HuH-7.5 (cell line): ENCODE measurements around the gene ACTL8.
"Not testable (repeated sequence)": the region's sequence is repeated elsewhere in the genome, so short reads cannot be mapped to it uniquely, and the experiment has no call there.

Experiments
- DNase-seq: peaks from one replicate; pipeline ENCODE4 v3.0.0; 2011; ENCODE audit warnings: low spot score

Gene ACTL8

DNA sequence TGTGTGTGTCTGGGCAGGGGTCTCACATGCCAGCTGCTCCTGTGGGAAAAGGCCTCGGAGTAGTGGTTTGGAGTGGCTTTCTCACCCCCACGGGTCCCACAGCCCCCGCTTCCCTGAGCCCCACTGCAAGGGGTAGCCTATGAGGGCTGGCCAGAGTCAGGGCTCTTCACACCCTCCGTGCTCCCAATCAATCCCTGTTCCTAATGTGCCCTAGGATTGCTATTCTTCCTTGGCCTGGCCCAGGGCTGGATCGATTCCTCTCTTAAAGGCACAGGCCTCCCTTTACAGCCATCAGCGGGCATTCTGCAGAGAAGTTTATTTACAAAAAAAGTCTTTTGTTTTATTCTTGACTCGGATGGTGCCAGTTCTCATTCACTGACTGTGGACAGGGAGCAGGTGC lies 19.3 kb upstream of the ACTL8 start:
- no peak for DNase-seq

DNA sequence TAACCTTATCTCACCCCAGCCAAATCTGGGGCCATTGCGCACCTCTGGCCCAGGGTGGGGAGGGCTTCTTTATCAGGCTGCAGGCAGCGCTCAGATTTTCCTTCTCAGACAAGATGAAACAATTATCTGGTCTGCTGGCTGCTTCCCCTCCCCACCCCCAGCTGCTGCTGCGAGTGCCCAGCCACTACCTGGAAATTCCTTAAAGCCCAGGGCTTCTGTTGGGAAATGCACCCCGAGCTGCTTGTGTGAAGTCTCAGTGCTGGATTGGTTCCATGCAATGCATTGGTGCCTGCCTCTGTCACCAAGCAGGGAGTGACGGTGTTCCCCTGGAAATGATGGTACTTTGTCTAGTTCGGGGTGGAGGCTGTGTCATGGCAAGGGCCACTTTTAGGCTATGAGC lies 18.5 kb upstream of the ACTL8 start:
- no peak for DNase-seq

DNA sequence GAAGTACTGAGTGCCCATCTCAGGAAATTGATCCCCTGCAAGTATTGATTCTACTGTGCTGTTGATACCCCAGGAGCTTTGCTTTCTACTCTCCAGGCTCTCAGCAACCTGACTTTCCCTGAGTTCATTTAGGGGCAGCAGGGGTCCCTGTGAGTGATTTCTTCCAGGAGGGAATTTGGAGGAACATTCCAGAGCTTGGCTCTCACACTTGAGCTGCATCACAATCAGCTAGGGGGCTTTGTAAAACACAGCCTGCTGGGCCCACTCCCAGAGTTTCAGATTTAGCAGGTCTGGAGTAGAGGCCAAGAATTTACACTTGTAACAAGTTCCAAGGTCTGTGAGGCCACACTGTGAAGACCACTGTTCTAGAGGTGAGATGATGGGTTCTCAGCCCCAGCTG lies 16.1 kb upstream of the ACTL8 start:
- no peak for DNase-seq

DNA sequence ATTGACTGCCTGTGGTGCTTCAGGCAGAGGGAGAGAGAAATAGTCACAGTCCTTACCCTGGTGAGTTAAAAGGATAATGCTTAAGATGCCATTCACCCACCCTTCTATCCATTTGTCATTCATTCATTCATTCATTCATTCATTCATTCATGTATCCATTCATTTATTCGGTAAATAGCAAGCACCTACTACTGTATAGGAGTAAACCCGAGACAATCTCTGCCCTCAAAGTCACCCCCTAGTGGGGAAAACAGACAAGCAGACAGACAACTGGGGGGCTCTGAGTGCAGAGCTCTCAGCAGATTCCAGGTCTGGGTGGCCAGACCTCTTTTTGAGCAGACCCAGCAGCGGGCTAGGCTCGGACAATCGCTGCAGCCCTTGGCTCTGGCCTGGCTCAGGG lies 14.1 kb upstream of the ACTL8 start:
- no peak for DNase-seq

DNA sequence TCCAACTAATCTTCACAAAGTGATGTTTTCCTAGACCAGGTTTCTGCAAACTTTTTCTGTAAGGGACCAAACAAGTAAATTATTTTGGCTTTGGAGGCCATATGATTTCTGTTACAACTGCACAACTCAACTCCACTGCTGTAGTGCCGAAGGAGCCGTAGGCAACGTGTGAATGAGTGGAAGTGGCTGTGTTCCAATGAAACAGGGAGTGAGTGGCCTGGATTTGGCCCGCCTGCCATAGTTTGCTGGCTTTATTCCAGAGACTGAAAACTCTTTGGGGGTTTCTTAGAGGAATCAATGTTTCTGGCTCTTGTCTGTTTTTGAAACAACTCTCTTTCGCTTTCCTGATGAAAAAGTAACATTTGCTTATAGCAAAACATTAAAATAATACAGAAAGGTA lies 12.6 kb upstream of the ACTL8 start:
- DNase-seq = no peak

DNA sequence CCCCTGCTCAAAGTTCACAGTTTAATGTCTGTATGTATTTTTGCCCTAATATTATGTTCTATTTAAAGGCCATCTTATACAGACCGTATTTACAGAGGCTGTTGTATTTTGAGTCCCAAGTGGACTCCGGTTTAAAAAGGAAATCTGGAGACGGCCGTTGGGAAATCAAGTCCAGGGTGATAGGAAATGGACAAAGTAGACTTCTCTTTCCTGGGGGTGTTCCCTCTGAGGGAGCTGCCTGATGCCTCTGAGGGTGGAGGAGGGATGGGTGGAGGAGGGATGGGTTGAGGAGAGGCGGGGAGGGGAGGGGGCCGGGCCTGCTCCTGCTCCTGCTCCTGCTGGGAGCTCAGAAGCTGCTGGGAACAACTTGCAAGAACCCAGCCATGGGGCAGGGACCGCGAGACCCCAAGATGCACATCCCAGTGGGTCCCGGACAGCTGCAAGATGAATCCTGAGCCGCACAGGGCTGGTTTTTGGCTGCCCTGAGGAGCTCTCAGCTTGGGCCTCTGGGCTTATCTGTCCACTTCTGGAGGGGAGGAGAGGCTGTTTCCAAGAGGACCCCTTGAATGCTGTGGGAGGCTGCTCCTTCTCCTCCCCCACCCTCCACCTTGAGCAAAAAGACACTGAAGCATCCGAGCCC lies 12.0 kb upstream of the ACTL8 start:
- DNase-seq = no peak

DNA sequence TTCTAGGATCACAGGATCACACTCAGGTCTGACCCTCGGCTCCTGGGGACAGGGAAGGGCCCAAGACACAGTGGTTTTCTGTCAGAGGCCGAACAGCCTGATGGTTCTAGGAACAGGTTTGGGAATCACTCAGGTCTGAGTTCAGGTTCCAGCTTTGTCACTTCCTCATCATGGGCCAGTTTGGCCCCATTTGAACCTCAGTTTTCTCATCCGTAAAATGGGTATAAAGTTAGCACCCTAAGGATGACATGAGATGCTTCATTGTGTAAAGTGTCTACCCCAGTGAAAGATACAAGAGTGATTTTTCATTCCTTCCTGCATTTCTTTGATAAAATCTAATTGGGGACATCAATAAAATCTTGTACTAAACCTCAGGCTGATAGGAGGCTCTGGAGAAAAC lies 11.2 kb upstream of the ACTL8 start:
- no peak for DNase-seq

DNA sequence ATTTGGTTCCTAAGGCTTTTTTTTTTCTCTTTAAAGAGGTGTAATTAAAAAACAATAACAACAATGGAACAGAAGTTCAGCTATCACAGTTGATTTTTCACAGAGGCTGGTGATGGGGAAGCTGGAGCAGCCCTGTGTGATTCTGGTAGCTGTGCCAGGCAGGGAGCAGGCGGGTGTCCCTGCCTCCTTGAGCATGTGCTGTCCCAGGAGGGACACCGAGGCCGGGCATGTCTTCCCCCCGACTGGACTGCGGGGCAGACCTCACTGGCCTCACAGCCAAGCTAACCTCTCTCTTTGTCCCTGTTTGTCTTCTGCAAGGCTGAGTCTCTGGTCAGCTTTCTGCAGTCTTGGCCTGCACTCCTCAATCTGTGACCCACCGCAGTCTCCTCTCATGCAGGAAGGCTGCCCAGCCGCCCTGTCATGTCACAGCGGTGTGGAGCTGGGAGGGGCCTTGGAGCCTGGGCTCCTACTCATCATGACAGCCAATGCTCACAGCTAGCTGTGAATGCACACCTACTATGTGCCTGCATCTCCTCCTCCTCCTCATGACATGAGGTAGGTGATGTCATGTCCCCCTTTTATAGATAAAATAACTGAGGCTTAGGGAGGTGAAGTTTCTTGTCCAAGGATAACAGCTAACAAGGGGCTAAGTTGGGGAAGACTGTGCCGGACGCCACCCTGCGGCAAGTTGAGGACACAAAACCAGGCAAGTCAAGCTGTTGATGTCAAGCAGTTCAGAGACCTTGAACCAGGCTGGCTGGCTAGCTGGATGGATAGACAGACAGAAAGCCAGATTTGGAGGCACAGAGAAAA lies 10.3 kb upstream of the ACTL8 start:
- no peak for DNase-seq

DNA sequence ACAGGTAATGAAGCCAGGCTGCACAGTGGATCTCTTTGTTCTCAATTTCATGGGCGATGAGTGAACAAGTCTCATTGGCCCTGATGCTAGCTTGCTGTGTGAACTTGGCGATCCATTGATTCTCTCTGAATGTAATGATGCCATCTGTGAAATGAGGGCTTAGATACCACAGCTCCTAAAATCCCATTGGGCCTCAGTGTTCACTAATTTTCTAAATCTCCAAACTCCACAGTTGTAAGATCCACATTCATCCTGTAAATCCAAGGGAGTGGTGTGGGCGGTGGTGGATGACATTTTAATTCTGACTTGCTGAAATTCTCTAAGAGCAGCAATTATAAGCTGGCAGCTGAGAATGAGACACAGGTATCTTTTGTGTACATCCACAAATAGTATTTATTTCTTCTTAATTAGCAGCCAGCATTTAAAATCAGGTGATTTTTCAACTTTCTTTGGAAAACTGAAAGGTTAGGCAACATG lies 9.6 kb upstream of the ACTL8 start:
- DNase-seq = no peak

DNA sequence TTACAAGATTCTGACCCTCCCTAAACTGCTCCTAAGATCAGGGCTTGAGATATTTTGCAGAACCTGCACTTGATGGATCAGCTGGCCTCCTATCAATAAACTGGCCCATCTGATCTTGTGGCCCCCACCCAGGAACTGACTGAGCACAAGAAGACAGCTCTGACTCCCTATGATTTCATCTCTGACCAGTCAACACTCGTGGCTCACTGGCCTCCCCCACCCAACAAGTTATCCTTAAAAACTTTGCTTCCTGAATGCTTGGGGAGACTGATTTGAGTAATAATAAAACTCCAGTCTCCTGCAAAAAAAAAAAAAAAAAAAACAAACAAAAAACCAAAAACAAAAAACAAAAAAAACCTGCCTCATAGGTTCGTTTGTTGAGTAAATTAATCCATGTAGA lies 8.9 kb upstream of the ACTL8 start:
- not testable (repeated sequence) for DNase-seq

DNA sequence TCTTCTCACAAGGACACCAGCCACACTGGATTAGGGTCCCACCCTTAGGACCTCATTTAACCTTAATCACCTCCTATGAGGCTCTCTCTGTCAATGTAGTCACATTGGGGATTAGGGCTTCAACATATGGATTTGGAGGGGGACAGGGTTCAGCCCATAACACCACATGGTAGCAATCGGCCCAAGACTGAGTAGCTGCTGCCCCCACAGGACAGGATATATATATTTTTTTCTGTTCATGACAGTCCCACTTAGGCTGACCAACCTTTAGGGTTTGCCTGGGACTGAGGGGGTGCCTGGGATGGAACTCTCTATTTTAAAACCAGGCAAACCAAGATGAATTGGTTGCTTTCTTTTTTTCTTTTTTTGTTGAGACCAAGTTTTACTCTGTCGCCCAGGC lies 8.2 kb upstream of the ACTL8 start:
- no peak for DNase-seq

DNA sequence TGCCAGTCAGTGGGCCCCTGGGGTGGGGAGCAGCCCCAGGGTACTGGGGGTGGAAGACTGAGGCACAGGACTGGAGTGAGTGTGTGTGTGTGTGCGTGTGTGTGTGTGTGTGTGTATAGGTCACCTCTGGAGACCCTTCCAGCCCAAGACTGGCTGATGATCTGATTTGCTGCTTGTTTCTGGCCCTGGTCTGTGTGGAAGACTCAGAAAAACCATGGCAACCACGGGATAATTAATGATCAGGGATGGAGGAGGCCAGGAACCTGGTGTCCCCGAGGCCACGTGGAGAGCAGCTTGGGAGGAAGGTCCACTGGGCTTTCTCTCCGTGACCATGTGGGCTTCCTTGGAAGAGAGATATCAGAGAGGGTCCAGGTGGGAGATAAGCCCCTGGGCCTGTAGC lies 4.8 kb upstream of the ACTL8 start:
- no peak for DNase-seq

DNA sequence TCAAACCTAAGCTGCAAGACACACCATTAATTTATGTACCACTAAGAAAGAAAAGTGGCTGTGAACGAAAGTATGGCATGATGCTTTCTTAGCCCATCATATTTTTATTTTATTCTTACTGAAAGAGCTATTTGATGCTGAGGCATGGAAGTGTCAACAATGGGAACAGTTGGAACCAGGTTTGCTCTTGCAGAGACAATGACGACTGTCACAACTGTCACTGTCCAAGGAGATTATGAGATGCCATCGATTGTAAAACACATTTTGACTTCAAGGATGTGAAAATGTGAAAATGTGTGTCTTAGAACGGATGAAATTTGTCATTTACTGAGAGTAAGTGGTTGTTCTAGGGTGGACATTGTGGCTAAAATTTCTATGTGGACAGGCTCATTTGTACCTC lies 2.8 kb upstream of the ACTL8 start:
- no peak for DNase-seq

DNA sequence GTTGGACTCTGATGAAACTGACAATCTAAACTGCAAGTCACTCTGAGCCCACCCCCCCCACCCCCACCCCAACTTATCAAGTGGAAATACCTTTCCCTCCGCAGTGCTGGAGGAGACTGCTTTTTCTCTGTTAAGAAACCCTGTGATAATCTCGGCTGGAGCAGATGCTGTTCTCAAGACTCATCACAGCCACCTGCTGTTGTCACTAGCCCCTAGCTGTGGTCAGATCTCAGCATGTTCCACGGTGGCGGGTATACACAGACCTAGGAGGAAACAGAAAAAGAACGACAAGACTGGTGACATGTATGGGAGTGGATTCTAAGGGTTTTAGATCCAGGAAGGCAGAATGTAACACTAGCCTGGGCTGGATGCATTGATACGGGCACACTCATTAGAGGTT lies 2.3 kb downstream of the ACTL8 start:
- no peak for DNase-seq

DNA sequence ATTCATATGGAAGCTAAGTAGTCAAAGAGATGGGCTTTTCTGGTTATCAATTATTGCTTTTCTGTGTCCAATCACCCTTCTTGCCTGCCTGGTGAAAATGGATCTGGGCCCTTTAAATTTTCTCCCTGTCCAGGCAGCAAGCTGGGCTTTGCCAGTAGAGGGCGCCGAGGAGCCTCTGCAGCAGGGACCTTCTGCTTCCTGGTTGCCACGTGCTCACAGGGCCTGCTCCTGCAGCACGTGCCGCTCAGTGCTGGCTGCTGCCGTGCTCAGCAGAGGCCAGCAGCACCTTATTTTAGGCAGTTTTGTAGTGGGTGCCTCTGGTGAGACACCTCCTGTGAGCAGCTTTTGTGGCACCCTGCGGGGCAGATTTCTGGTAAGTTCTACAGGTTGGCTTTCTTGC lies 4.0 kb downstream of the ACTL8 start:
- no peak for DNase-seq

DNA sequence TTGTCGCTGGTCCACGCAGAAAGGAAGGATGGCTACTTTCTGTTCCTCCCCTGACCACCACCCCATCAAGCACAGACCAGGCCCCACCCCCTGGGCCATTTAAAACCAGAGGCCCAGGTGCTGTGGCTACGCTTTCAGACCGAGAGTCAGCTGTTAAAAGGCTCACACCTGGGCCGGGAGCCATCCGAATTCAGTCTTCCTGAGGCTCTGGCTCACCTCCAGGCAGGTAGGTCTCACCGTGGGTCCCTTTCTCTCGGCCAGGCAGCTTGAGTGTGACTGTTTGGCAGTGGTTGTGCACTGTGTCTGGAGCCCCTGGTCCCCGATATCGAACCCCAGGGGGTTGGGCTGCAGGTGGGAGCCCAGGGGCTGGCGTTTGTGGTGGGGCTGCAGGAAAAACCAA lies 7.2 kb downstream of the ACTL8 start:
- DNase-seq = no peak

DNA sequence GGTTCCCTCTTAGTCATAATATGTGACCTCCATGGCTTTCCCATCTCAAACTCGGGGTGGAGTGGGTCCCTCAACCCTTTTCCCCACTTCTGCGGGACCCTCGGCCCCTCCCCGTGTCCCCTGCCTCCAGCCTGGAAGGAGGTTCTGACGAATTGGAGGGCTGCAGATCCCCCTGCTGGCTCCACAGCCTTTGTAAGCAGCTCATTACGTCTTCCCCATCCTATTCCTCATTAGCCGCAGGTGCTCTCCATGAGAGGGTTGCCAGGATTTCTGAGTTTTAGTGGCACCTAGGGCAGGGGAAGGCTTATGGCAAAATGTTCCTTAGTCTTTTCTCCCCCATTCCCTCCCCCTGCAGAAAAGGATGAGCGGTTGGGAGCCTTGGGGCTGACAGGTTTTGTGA lies 8.3 kb downstream of the ACTL8 start:
- DNase-seq = no peak

DNA sequence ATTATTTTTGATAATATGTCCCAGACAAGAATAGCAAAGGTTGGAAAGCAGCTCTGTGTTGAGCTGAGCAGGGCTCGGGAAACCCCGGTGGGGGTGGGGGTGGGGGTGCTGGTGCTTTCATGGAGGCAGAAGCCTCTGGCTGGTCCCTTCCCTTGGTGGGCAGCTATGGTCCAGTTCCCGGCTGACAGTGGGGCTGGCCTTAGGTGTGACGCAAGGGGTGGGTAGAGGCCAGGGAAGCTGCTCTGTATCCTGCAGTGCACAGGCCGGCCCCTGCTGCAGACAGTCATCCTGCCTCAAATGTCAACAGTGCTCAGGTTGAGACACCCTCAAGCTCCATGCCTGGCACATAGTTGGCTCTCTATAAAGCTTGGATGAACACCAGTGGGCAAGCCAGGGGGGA lies 8.9 kb downstream of the ACTL8 start:
- no peak for DNase-seq

DNA sequence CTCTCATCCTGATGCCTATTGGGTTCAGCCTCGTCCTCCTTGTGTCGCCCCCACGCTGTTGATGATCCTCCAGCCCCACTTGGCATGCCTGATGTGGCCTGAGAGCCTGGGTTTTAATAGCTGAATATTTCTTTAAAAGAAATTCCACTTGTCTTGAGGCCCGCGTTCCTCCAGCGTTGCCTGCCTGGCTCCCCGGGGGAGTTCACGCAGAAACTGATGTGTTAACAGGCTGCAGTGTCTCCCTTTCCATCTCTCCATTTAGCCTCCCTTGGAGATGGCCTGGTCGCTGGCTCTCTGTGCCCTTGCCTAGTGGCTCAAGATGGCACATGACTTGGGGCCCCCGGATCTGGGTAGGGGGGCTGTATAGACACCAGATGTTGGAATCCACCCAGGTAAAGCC lies 9.5 kb downstream of the ACTL8 start:
- no peak for DNase-seq

DNA sequence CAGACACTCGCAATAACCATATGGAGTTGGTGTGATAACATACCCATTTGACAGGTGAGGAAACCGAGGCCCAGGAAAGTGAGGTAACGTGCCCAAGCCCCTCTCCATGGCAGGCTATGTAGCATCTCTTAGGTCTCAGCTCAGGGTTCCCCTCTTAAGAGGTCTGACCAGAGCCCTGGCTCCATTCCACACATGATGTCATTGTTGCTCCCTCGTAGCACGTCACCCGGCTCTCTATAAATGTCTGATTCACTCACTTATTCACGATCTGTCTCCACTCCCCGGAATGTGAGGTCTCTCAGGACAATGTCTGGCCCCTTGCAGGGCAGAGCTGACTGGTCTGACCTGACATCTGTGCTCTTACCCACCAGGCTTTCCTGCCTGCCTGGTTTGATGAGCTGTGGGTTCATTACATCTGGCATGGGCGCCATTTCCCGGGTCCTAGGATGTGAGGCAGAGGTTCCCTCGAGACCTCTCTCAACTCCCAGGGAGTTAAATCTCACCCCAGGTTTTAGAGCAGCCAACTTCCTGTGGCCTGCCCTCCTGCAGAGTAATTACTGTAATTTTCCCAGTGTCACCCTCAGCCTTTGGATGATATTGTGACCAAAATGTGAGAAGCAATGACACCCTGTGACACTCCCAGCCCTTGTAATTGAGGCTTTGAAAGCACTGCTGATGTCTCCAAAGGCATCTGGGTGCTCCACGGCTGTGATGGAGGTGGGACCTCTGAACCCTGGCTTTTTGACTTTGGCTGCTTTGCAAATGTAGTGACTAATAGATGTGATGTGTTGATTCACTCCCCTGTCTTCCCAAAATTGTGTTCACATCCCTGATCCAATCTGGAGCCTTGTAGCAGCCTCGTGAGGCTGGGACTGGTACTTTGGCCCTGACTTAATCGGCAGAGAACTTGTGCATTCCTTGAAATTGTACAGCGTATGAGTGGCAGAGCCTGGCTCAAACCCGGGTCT lies 10.6 kb downstream of the ACTL8 start:
- no peak for DNase-seq

DNA sequence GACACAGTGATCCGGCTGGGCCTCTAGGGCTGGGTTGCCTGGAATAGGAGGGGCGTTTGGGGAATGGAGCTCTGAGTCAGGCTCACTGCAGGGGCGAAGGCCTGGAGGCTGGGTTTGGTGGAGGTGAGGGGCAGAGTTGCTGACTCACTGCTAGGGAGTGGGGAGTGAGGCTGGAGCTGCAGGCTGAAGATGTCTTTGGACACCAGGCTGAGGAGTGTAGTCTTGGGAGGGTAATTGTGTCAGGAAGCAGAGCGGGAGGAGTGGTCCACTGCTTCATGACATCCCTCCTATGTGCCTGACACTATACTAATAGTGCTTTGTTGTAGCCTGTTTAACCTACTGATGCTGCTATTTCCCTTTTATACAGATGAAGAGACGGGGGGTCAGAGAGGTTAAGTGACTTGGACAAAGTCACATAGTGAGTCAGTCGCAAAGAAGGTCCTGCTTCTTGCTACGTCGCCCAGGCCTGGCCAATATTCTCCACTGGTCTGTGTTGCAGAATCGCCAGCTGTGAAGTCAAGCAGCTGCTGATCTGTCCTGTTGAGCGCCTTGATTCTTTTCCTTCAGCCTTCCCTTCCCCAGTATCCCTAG lies 13.6 kb downstream of the ACTL8 start:
- no peak for DNase-seq

DNA sequence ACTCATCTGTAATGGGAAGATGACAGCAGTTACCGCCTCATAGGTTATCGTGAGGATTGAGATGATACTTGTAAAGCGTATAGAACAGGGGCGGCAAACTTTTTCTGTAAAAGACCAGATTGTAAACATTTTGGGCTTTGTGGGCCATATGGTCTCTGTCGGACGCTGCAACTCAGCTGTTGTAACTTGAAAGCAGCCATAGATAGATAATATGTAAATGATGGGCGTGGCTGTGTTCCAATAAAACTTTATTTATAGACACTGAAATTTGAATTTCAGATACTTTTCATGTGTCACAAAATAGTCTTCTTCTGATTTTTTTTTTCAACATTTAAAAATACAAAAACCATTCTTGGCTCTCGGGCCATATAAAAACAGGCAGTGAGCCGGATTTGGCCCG lies 15.8 kb downstream of the ACTL8 start:
- no peak for DNase-seq
